HG02642 (cell line): ENCODE data around the gene ZNF641.

Experiments used
- ATAC-seq: cut with Tn5 transposase; IDR thresholded peaks from one replicate; pipeline ENCODE4 v1.9.1; 2021; ENCODE audit warnings: mild to moderate bottlenecking; ENCODE audit not compliant: unreplicated experiment, poor library complexity

Gene ZNF641

GRCh38 chr12:48350249-48351021 is at the start of gene ZNF641:
TSS of gene ZNF641 (minus strand) at chr12:48350919. CDS start at chr12:48348090, 2,829 bp downstream.
- peak; percentile 88 for ATAC-seq

GRCh38 chr12:48390026-48390425 is 39.3 kb upstream of the ZNF641 start:
- ATAC-seq, result no peak

GRCh38 chr12:48389409-48389808 is 38.7 kb upstream of the ZNF641 start:
- ATAC-seq, result no peak

DNA sequence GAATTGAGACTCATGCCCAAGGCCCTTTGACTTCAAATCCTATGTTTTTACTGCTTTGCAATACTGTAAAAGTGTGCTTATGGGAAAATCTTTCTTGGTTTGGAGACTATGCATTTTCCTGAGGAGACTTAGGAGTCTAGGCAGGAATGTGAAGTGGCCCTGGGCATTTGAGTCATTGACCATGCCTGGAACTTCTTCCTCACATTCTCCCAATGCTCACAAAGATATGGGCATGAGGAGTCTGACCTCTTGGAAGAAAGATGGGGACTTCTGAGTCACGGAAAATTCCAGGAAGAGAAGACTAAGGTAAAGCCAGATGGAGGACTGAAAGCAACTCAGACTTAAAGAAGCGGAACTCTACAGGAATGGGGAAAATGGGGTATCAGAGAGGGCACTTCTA is 38.2 kb upstream of the ZNF641 start:
- no peak for ATAC-seq

- no peak for ATAC-seq
Measured at GRCh38 chr12:48388460-48388859, 37.7 kb upstream of the ZNF641 start.

DNA sequence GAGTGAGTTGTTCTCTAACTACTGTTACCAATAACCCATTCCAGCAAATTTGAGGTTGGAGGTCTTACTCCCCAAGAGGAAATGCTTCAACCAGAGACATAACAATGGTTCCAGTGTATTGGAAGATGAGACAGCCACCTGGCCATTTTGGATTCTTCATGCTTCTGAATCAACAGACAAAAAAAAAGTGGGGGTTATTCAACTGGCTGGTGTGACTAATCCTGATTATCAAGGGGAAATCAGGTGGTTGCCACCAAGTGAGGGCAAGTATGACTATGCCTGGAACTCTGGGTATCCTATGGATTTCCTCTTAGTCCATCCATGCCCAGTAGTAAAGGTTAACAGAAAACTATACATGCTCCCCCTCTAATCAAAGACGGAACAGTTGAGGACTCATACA is 29.9 kb upstream of the ZNF641 start:
- no peak for ATAC-seq

- no peak for ATAC-seq
Measured at GRCh38 chr12:48379794-48380193, 29.1 kb upstream of the ZNF641 start.

- ATAC-seq, result no peak
Measured at GRCh38 chr12:48377646-48378045, 26.9 kb upstream of the ZNF641 start.

DNA sequence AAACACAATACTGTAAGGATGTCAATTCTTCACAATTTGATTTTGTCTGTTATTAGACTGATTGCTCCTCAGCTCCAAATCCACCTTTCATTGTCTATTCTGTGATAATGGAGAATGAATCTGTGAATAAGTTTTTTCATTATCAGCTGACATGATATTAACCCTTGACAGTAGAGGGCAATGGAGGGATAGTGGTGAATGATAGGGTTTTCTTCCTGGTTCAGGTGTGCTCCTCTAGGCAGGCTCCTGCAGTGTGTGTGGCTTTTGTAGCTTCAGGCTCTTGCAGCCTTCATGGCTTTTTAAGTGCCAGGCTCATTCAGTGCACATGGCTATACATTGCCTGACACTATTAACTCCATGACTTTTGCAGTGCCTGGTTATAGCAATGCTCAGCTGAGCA is 23.4 kb upstream of the ZNF641 start:
- ATAC-seq, result no peak

DNA sequence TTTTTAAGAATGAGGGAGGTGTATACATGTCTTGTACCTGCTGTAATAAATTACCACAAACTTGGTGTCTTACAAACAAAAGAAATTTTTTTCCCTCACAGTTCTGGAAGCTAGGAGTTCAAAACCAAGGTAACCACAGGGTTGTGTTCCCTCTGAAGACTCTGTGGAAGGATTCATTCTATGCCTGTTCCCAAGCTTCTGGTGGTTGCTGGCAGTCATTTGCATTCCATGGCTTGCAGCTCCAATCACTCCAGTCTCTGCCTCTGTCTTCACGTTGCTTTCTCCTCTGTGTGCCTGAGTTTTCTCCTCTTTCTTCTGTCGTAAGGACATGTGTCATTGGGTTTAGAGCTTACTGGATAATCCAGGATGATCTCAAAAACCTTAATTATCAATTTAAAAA is 15.4 kb upstream of the ZNF641 start:
- ATAC-seq, result no peak

- no peak for ATAC-seq
Measured at GRCh38 chr12:48361664-48362339, 11.1 kb upstream of the ZNF641 start.

- no peak for ATAC-seq
Measured at GRCh38 chr12:48358937-48359513, 8.3 kb upstream of the ZNF641 start.

DNA sequence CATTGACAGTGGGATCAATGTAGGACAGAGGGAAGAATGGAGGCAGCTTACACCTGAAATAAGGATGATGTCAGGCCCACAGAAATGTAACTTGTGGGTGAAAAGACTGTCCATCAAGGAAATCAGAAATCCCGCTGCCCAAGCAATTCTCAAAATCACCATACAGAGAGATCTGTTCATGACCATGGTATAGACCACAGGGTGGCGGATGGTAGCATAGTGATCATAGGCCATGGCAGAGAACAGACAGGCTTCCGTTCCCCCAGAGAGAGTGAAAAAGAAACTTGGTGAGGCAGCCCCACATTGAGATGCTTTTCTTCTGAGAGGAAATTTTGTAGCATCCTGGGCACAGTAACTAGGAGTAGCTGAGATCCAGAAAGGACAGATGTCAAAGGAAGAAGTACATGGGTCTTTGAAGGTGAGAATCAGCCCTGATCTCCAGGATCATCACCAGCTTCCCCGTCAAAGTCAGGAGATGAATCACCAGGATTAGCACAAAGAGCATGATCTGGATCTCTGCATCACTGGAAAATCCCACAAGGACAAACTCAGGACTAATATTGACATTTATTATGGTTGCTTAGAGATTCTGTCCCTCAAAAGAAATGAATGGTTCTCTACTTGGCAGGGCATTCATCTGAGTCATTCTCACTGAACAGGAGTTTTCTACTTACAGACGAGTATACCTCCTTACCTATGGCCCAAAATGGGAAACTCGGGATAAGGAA is 5.5 kb upstream of the ZNF641 start:
- no peak for ATAC-seq

- no peak for ATAC-seq
Measured at GRCh38 chr12:48352157-48352760, 1.5 kb upstream of the ZNF641 start.

- no peak for ATAC-seq
Measured at GRCh38 chr12:48351022-48351708, 446 bp upstream of the ZNF641 start.

DNA sequence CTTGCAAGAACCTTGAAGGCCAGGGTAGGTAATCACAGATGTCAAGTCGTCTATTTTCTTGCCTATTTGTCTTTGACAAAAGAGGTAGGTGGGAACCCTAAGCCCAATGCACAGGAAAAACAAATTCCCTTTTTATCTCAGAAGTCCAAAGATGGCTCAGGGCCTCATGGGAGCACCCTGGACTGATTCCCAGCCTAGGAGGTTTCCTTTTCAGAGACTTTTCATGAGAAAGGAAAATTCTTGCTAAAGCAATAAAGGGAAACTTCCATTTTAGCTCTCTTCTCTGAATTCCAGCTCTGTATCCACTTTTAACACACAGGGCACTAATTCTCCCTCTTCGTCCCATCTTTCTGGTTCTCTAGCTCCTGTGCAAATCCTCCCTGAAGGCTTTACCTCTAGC is 1.2 kb downstream of the ZNF641 start:
- ATAC-seq, result no peak

DNA sequence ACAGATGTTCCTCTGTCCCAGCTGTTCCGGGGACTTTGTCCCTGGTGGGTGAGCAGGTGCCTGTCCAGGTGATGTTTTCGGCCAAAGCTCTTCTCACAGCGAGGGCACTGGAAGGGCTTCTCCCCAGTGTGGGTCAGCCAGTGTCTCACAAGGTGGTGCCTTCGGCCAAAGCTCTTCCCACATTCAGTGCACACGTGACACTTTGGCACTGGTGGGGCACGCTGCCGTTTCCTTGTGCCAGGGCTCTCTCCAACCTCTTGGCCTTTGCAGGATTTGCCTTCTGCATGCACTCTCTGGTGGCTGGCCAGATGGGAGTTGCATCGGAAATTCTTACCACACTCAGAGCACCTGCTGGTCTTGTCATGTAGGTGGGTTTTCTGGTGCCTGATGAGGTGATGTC is 7.7 kb downstream of the ZNF641 start:
- ATAC-seq, result no peak

DNA sequence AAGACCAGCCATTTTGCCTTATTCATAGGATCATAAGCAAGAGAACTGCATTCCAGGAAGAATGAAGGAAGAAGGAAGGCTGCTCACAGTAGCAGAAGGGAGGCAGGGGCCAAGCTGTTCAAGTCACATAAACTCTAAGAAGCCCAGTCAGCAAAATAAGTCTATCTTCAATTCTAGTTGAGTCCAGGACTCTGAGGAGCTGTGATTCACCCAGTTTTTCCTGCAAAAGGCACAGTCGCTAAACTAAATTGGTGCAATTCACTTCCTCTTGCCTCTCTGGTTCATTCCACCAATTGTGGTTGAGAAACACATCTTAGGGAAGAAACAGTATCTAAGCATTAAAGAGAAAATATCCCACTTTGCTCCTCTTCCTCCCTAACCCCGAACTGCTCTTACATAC is 9.8 kb downstream of the ZNF641 start:
- ATAC-seq, result no peak

DNA sequence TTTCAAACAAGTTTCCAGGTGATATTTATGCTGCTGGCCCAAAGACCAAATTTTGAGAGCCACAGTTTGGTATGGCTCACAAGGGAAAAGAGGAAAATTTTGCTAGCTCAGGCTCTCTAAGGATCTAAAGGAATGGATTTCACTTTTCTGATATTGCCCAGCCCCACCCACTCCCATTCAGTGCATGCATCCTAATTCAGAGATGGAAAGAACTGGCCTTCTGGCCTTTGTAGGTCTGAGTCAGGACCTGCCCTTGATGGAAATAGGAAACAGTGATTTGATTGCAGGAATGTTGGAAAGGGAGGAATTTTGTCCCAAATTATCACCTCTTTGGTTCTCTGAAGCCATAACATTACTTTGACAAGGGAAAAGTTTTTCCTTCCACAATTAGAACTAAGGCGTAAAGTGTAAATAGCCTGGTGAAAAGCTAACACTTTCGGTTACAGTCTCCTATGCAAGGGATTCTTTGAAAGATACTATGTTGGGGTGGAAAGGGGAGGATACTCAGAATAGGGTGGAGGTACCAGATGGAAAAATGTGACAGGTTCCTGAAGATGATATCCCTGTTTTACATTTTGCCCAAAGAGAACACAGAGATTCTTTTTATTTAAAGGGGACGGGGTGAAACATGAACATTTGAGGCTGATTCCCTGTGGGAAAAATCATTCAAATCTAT is 11.1 kb downstream of the ZNF641 start:
- ATAC-seq, result no peak
